Heart left ventricle (tissue), 16 donors: Measurements from ENCODE around the gene MYO6. TPM values are rescaled to one million over a fixed set of nuclear protein-coding genes. Genes with fewer than 3 reads are reported as not detected.

Experiments
- ATAC-seq, 4 donors: fragments of 200-7000 bp; cut with Tn5 transposase; one replicate each; pipeline ENCODE4 v1.9.1; 2020 to 2022; ENCODE audit warnings: moderate library complexity in 4 of 4, mild to moderate bottlenecking in 3 of 4, moderate number of reproducible peaks in 1 of 4
- DNase-seq, 5 donors: peaks; one replicate each; pipeline ENCODE4 v3.0.0-alpha.2; 2020
- H3K27ac ChIP-seq, 12 donors: fragments of 200-600 bp; sonication (generic) in 4 of 12; one replicate each; pipeline versions ENCODE4 v1.5.0 to v1.8.0; 2016 to 2022; ENCODE audit warnings: mild to moderate bottlenecking in 2 of 12
- H3K27me3 ChIP-seq, 9 donors: fragments of 200-600 bp; sonication (generic) in 2 of 9; one replicate each; pipeline versions ENCODE4 v1.5.1 to v1.8.0; 2016 to 2022; ENCODE audit warnings: mild to moderate bottlenecking in 3 of 9
- H3K36me3 ChIP-seq, 9 donors: fragments of 200-600 bp; sonication (generic) in 2 of 9; one replicate each; pipeline versions ENCODE4 v1.5.0 to v1.8.0; 2018 to 2022; ENCODE audit warnings: mild to moderate bottlenecking in 2 of 9
- H3K4me1 ChIP-seq, 12 donors: fragments of 200-600 bp; sonication (generic) in 4 of 12; one replicate each; pipeline versions ENCODE4 v1.5.0 to v1.8.0; 2016 to 2022; ENCODE audit warnings: mild to moderate bottlenecking in 3 of 12
- H3K4me3 ChIP-seq, 12 donors: fragments of 200-600 bp; sonication (generic) in 4 of 12; one replicate each; pipeline versions ENCODE4 v1.5.0 to v1.8.0; 2017 to 2022; ENCODE audit warnings: mild to moderate bottlenecking in 9 of 12, moderate library complexity in 4 of 12
- H3K9me3 ChIP-seq, 12 donors: fragments of 200-600 bp; sonication (generic) in 4 of 12; one replicate each; pipeline versions ENCODE4 v1.5.0 to v1.8.0; 2016 to 2022; ENCODE audit warnings: mild to moderate bottlenecking in 1 of 12
- CTCF ChIP-seq, 12 donors: fragments of 200-600 bp; sonication (generic) in 4 of 12; IDR thresholded peaks; one replicate each; pipeline versions ENCODE4 v1.5.0 to v1.8.0; 2018 to 2022; ENCODE audit warnings: antibody characterized with exemption in 12 of 12, mild to moderate bottlenecking in 5 of 12
- POLR2A ChIP-seq, 2 donors: fragments of 450-650 bp; IDR thresholded peaks; one replicate each; pipeline ENCODE4 v1.6.1; 2017; ENCODE audit warnings: antibody characterized with exemption in 2 of 2, mild to moderate bottlenecking in 2 of 2, moderate library complexity in 2 of 2
- WGBS, 4 donors: extraction: QIAGEN DNeasy Blood & Tissue Kit in 2 of 4; methylation state at CpG; one replicate each; pipeline versions ENCODE4 v1.1.5 to v1.1.7; 2013 to 2018; 5-methylcytosine and 5-hydroxymethylcytosine counted together
- intact Hi-C, 10 donors: fragments of 100-400 bp; cut with DNase I; formaldehyde crosslinking; loops; one replicate each; pipeline versions ENCODE4 v1.11.1 to v1.14.2; 2022
- polyA plus RNA-seq, 2 donors: library from polyadenylated mRNA; stranded (reverse); fragments of 200-250 nt; gene quantifications; one replicate each; pipeline ENCODE4 v1.2.3, GENCODE V29; 2013
- total RNA-seq, 9 donors: library from RNA; depleted of rRNA in 2 of 9; stranded (reverse); fragments of >200 nt in 2 of 9; fragmentation: NEBNext Ultra II Directional in 3 of 9; extraction: Animal tissue kit (Norgen Biotek cat#: 25700) in 3 of 9; gene quantifications; one replicate each; pipeline versions ENCODE4 v1.1.0 to v1.2.4, GENCODE V29; 2016 to 2023
- donor health status: ischemic (EF 13 %, LVEDD 7.1; RV severe dilation, severe dysfunction).
- donor health status: healthy with polysubstance abuse.
- donor health status: DM: no; HTN: yes; CAD: no.
- donor health status: DM: no; HTN: no; CAD: no.
- donor health status: ischemic (EF 25% LVEDD 6.9; RV normal size, moderate dysfunction).
- donor health status: ischemic (EF 25% LVEDD 5.7; RV mildly dilated, moderate dysfunction).
- donor health status: healthy.
- donor health status: DM: yes; HTN: yes; CAD: no.
- donor health status: ischemic (EF 35%, LVEDD 5.7; RV mildly dilated, moderate dysfunction).
- donor health status: nonischemic (EF 11% LVEDD 7.7; RV severe dilation, severe dysfunction).
- donor health status: DM: yes; HTN: yes; CAD: no.
- donor health status: PGD.
- donor health status: ischemic (EF 29% LVEDD 5.4; RV normal size, mild dysfunction).
- donor health status: nonischemic (EF 23%, LVEDD 6.1; RV moderate dilation, normal function).

Gene MYO6
- total and polyA plus RNA-seq, 11 donors: 3.1 to 9.5 (median 5.8) TPM

- no peak for ATAC-seq
- intact Hi-C loops: no loop called here
- Histone ChIP-seq H3K4me3 (no peak overlapping the region), H3K4me1 (peaks cover 0 to 7% (median 0%) of the 10 kb centered on the region in 12 donors), H3K36me3 (no peaks in the 10 kb centered on the region), H3K27me3 (no peaks in the 10 kb centered on the region), H3K9me3 (no peaks in the 10 kb centered on the region), H3K27ac (no peak overlapping the region)
- TF ChIP-seq CTCF (IDR thresholded peaks at IDR 0.05): no peak
- TF ChIP-seq POLR2A (IDR thresholded peaks at IDR 0.05): no peak
- no peak for DNase-seq
- 71 to 79% (median 77%) methylated on average over 2 of the region's 2 CpGs for WGBS, 4 donors
Observed at GRCh38 chr6:75776461-75776860, 27.4 kb downstream of the MYO6 start.

- 96 to 99% (median 97%) methylated on average over 4 of the region's 4 CpGs for WGBS, 4 donors
- intact Hi-C loops: no loop called here
Observed at GRCh38 chr6:75778757-75779156, 29.7 kb downstream of the MYO6 start.

GRCh38 chr6:75786152-75786551 is 37.1 kb downstream of the MYO6 start:
- Histone ChIP-seq H3K9me3 (no peaks in the 10 kb centered on the region), H3K36me3 (no peaks in the 10 kb centered on the region), H3K27me3 (no peaks in the 10 kb centered on the region), H3K4me1 (no peaks in the 10 kb centered on the region), H3K27ac (no peak overlapping the region), H3K4me3 (no peak overlapping the region)
- ATAC-seq (no peak), DNase-seq (no peak)
- no peak for TF ChIP-seq CTCF (IDR thresholded peaks at IDR 0.05)
- no peak for TF ChIP-seq POLR2A (IDR thresholded peaks at IDR 0.05)
- 79 to 88% (median 83%) methylated on average over 2 of the region's 2 CpGs for WGBS, 4 donors
- intact Hi-C loops: no loop called here

More at GRCh38 chr6:75778757-75779156, 29.7 kb downstream of the MYO6 start:
- no peaks in the 10 kb centered on the region for H3K9me3 ChIP-seq
- peaks cover 0 to 7% (median 0%) of the 10 kb centered on the region in 12 donors for H3K4me1 ChIP-seq
- ATAC-seq (no peak), DNase-seq (no peak)
- no peaks in the 10 kb centered on the region for H3K27me3 ChIP-seq
- no peak for TF ChIP-seq CTCF (IDR thresholded peaks at IDR 0.05)
- no peak for TF ChIP-seq POLR2A (IDR thresholded peaks at IDR 0.05)
- H3K27ac ChIP-seq: no peak overlapping the region
- H3K4me3 ChIP-seq: no peak overlapping the region
- no peaks in the 10 kb centered on the region for H3K36me3 ChIP-seq

GRCh38 chr6:75788894-75789293 is 39.9 kb downstream of the MYO6 start:
- H3K4me1 ChIP-seq: peaks cover 0 to 14% (median 0%) of the 10 kb centered on the region in 12 donors
- H3K27me3 ChIP-seq: no peaks in the 10 kb centered on the region
- H3K4me3 ChIP-seq: no peak overlapping the region
- H3K9me3 ChIP-seq: no peaks in the 10 kb centered on the region
- ATAC-seq (no peak), DNase-seq (no peak)
- intact Hi-C loops: no loop called here
- no peak for TF ChIP-seq POLR2A (IDR thresholded peaks at IDR 0.05)
- TF ChIP-seq CTCF (IDR thresholded peaks at IDR 0.05): no peak
- H3K36me3 ChIP-seq: no peaks in the 10 kb centered on the region
- H3K27ac ChIP-seq: no peak overlapping the region
- 87 to 94% (median 93%) methylated on average over 1 of the region's 1 CpG for WGBS, 4 donors
